ENCODE measurements around the gene L1CAM.

L1CAM gene

GRCh38 chrX:153876112-153876491, 9.9 kb downstream of the L1CAM start:
- no peak for DNase-seq

GRCh38 chrX:153875391-153876111, 10.4 kb downstream of the L1CAM start:
- no peak for DNase-seq

GRCh38 chrX:153874366-153875125, 11.4 kb downstream of the L1CAM start:
- DNase-seq, result no peak

DNA sequence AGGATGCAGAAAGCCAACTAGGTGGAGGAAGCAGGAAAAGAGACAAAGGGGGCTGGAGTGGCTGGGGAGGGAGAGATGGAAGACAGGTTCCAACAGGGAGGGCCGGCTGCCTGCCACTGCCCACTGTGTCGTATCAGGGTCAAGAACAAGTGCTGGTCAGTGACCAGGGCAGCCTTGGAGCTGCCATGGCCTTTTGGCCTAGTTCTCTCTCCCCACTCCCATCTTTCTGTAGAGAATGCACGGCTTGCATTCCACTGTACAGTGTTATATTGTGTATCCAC, 11.9 kb downstream of the L1CAM start:
- DNase-seq, result no peak

DNA sequence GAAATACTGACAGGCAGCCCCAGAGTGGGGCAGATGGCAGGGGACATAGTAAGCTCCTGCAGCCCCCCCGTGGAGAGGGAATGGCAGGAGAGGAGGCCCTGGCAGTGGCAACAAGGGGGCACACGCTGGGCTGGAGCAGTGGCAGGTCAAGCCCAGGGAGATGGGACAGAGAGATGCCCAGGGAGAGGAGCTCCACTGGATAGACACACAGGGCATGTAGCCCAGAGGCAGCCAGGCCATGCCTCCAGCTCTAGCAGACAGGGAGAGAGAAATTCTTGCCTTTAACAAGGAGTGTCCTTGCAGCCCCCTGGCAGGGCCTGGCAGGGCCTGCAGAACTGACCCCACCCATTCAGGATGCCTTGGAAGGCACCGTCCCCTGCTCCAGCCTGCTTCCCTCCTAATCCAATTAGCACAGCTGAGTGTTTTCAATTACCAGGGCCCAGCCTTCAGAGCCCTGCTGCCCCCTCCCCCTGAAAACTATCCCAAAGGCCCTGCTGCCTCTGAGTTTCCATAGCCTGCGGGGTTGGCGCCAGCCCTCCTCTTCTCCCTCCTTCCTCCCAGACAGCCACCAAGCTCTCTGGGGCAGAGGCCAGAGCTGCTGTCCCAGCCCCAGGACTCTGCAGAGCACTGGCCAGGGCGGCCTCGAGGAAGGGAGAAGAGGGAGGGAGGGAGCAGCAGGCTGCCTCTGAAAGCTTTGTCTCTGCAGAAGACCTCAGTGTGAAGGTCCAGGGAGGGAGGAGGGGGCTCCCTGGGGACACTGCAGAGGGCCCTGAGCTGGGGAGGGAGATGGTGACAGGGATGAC, 12.5 kb downstream of the L1CAM start:
- no peak for DNase-seq

GRCh38 chrX:153871946-153872878, 13.8 kb downstream of the L1CAM start:
- no peak for DNase-seq

GRCh38 chrX:153871451-153871850, 14.5 kb downstream of the L1CAM start:
- no peak for DNase-seq

DNA sequence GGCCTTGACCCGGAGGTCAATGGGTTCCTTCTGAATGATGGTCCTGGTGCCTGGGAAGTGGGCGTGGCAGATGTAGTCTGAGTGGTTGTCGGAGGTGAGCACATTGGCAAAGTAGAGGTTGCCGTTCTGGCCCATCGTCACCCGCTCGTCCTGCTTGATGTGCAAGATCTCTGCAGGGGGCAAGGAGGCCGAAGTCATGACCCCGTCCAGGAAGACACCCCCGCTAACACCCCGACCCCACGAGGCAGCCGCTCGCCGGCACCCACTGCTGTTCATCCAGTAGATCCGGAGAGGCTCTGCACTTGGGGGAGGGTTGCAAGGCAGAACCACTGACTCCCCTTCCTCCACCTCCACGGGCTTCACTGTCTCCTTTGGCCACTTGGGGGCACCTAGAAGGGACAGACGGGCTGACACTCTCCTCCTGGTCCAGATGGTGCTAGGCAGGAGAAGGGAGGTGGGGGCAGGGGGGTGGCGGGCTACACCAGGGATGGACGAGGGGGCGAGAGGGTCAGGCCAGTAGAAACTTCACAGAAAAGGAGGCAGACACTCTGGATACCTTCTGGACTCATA, 15.1 kb downstream of the L1CAM start:
- no peak for DNase-seq

- DNase-seq, result no peak
Observed at GRCh38 chrX:153870288-153870690, 15.7 kb downstream of the L1CAM start.

- no peak for DNase-seq
Observed at GRCh38 chrX:153869473-153870287, 16.3 kb downstream of the L1CAM start.

DNA sequence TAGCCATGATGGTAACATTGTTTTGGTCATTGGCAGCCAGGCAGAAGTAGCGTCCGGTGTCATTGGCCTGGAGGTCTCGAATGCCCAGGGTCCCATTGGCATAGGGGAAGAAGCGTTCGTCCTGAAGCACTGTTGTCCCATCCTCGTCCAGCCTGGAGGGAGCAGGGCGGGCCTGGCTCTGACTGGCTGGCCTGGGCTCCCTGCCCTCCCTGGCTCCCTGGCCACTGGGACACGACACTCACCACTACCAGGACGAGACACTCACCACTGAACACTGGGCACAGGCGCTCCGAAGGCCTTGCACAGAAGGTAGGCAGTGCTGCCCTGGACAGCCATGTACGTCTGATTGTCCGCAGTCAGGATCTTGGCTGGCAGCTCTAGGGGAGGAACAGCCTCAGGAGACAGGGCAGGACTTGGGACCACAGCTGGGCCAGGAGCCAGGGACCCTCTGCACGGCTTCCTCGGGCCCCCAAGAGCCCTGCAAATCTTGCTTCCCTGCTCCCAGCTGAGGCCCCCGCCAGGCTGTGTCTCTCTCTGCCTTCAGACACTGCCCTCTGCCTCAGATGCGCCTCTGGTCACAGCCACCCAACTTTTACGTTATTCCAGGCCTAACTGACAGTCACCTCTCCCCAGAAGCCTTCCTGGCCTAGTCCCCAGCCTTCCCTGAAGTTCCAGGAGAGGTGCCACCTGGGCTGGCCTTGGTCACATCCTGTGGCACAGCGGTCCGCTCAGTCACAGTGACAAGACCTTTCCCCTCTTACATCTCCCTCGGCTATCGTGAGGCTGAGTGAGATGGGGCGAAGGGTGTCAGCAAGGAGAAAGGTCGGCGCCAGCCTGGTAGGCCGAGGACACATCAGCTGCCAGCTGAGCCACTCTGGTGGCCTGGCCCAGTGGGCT, 17.1 kb downstream of the L1CAM start:
- no peak for DNase-seq

DNA sequence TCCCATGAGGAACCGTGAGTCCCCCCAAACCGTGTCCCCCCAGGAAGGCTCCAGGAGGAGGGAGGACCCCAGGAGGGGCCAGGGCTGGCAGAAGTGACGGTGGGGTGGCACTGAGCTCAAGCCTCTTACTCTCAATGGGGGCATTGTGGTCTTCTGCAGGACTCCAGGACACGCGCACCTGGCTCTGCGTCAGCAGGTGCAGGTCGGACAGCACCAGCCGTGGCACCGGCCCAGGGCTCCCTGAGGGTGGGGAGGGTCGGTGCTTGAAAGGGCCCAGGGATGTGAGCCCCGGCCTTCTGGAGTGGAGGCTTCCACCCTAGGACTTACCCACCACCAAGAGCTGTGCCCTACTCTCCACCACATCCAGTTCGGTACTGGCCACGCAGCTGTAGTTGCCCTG, 18.3 kb downstream of the L1CAM start:
- no peak for DNase-seq

GRCh38 chrX:153867139-153867538, 18.8 kb downstream of the L1CAM start:
- DNase-seq, result no peak

DNA sequence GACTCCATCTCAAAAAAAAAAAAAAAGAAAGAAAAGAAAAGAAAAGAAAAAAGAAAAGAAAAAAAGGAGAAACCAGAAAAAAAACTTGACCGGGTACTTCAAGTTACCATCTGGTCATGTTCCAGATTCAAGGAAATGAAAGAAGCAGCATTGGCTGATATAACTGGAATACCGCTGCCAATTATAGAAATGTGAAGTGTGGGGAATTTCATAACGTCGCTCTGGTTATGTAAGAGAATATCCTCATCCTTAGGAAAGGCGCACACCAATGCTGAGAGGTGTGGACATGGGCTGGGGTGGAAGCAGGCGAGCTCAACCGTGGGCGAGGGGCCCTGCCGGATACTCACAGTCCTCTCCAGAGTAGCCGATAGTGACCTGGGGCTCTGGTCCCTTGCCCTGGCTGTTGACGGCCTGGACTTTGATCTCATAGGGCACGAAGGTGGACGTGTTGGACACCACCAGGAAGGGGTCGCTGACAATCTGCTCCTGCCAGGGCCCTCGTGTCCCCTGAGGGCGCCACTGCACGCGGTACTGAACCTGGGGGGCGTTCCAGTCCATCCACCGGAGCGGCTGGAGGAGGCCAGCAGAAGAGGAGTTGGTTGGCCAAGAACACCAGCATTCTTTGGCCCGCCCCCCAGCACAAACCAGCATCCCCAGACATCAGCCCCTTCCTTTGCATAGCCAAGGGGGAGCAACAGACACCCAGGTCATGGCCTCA, 19.5 kb downstream of the L1CAM start:
- no peak for DNase-seq

GRCh38 chrX:153865685-153866084, 20.3 kb downstream of the L1CAM start:
- DNase-seq, result no peak

DNA sequence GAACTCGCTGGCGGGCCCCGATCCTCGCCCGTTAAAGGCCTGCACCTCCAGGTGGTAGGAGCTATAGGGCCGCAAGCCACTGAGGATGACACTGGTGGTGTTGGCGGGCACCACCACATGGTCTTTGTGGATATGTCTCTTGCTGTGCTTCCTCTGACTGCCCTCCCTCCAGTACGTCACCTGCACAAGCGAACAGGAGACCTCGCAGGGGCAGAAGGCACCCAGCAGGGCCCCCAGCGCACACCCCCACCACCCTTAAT, 20.7 kb downstream of the L1CAM start:
- no peak for DNase-seq

GRCh38 chrX:153864561-153865320, 21.2 kb downstream of the L1CAM start:
- DNase-seq, result no peak

DNA sequence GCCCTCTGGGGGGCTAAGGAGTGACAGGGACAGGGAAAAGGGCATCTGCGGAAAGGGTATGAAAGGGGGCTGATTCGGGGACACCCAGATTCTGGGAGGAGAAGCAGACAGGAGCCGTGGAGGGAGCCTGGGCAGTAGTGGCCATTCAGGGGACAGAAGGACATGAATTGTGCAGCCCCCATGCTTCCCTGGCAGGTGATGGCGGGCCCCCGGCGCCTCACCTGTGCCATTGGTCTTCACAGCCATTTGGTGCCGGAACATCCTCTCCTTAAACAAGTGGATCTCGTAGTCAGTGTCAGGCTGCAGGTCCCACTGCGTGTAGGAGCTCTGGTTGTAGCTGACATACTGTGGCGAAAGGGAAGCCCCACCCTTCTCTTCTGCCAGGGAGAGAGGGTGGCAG, 21.9 kb downstream of the L1CAM start:
- no peak for DNase-seq

DNA sequence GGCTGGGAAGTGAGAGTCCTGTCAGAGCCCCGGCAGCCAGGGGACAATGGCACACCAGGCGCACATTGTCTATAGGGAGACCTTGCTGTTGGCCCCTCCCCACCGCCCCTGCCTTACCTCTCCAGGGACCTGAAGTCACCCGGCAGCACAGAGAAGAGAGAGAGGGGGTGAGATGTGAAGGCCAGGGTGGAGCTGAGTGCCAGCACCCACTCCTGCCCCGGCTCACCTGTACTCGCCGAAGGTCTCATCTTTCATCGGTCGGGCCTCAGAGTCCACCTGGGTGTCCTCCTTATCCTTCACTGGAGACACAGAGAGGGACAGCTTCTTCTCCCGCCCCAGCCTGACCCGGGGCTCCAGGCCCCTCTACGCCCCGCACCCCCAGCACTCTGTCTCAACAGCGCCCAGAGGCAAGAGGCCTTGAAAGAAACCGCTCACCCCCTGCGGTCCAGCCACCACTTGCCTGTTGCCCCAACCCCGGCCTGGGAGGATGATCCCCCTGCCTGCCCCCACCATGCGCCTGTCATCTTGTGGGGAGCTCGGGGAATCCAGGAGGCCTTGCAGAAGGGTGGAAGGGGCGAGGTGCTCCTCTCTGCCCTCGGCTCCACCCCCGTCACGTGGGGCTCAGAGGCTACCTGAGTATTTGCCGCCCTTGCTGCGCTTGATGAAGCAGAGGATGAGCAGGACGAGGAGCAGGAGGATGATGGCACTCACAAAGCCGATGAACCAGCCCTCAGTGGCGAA, 22.6 kb downstream of the L1CAM start:
- no peak for DNase-seq
